Renal pelvis (tissue), 4 donors: ENCODE data around the gene GALNT7. TPM values are rescaled to one million over a fixed set of nuclear protein-coding genes. Genes with fewer than 3 reads are reported as not detected.
A peak's percentile ranks its signal among the peaks of the same experiment; 100 is the strongest.

Experiments
- DNase-seq: peaks from one replicate; pipeline ENCODE4 v3.0.0-alpha.2; 2013
- polyA plus RNA-seq, 3 donors: library from polyadenylated mRNA; unstranded; fragments of 120-200 nt; gene quantifications; one replicate each; pipeline ENCODE4 v1.2.1, GENCODE V29; 2013; ENCODE audit not compliant: insufficient read length in 3 of 3

The GALNT7 gene
- polyA plus RNA-seq, 3 donors = 30.8 to 40.0 (median 37.9) TPM

- peak; percentile 88 for DNase-seq
These were observed 166.5 kb downstream of the GALNT7 start for GRCh38 chr4:173334891-173335752.

GRCh38 chr4:173337463-173337862 lies 168.9 kb downstream of the GALNT7 start:
- no peak for DNase-seq

GRCh38 chr4:173343832-173344397 lies 175.3 kb downstream of the GALNT7 start:
- DNase-seq = no peak

GRCh38 chr4:173345648-173346047 lies 177.0 kb downstream of the GALNT7 start:
- DNase-seq = no peak

- DNase-seq = no peak
These were observed 177.5 kb downstream of the GALNT7 start for GRCh38 chr4:173346074-173346473.

- DNase-seq = no peak
These were observed 178.9 kb downstream of the GALNT7 start for GRCh38 chr4:173347467-173347866.

GRCh38 chr4:173357939-173358338 lies 189.3 kb downstream of the GALNT7 start:
- DNase-seq = no peak

- no peak for DNase-seq
These were observed 192.1 kb downstream of the GALNT7 start for GRCh38 chr4:173360587-173361221.

GRCh38 chr4:173362666-173363065 lies 194.1 kb downstream of the GALNT7 start:
- no peak for DNase-seq

- DNase-seq = no peak
These were observed 196.9 kb downstream of the GALNT7 start for GRCh38 chr4:173365359-173365996.

- DNase-seq = no peak
These were observed 198.7 kb downstream of the GALNT7 start for GRCh38 chr4:173367285-173367684.

- DNase-seq = no peak
These were observed 199.3 kb downstream of the GALNT7 start for GRCh38 chr4:173367946-173368345.

GRCh38 chr4:173370130-173370476 lies 201.5 kb downstream of the GALNT7 start:
- no peak for DNase-seq

GRCh38 chr4:173370477-173371291 lies 202.1 kb downstream of the GALNT7 start, which contains the start of gene SAP30:
Gene SAP30, plus strand, starts transcription at chr4:173370954. Its CDS starts 229 bp downstream, at chr4:173371183.
- peak; percentile 99 for DNase-seq

- DNase-seq = peak; percentile 65
These were observed 202.9 kb downstream of the GALNT7 start for GRCh38 chr4:173371292-173372192.

Other genes with a start within 250 kb of the GALNT7 start
- gene HMGB2, start 165.5 kb downstream of the GALNT7 start, polyA plus RNA-seq = 100 to 1,000 TPM; 334 to 408 (median 340) TPM
- 10 to 100 TPM; 10.2 to 14.8 (median 13.4) TPM for gene SAP30, start 202.1 kb downstream of the GALNT7 start, polyA plus RNA-seq
- gene SCRG1, start 230.3 kb downstream of the GALNT7 start, polyA plus RNA-seq = under 1 TPM; 0.30 to 0.53 (median 0.39) TPM